Medulla oblongata (tissue), 1 donor: ENCODE data around the gene PKN1.

Source experiments
- DNase-seq: peaks from one replicate; pipeline ENCODE4 v3.0.0-alpha.2; 2015; ENCODE audit errors: extremely low spot score

The PKN1 gene

GRCh38 chr19:14406645-14407401 lies 26.3 kb upstream of the PKN1 start:
- no peak for DNase-seq

- no peak for DNase-seq
Measured at GRCh38 chr19:14407605-14408484, 25.3 kb upstream of the PKN1 start.

- no peak for DNase-seq
Measured at GRCh38 chr19:14408491-14409145, 24.5 kb upstream of the PKN1 start.

- DNase-seq: no peak
Measured at GRCh38 chr19:14409146-14410023, 23.7 kb upstream of the PKN1 start.

GRCh38 chr19:14410091-14411051 lies 22.7 kb upstream of the PKN1 start:
- DNase-seq: no peak

GRCh38 chr19:14411161-14411937 lies 21.8 kb upstream of the PKN1 start:
- no peak for DNase-seq

GRCh38 chr19:14411938-14412245 lies 21.2 kb upstream of the PKN1 start:
- DNase-seq: no peak

GRCh38 chr19:14412324-14412995 lies 20.6 kb upstream of the PKN1 start:
- no peak for DNase-seq

- DNase-seq: no peak
Measured at GRCh38 chr19:14412996-14413692, 20.0 kb upstream of the PKN1 start.

- DNase-seq: no peak
Measured at GRCh38 chr19:14413693-14414181, 19.4 kb upstream of the PKN1 start.

- no peak for DNase-seq
Measured at GRCh38 chr19:14414926-14415690, 18.0 kb upstream of the PKN1 start.

- no peak for DNase-seq
Measured at GRCh38 chr19:14416817-14417231, 16.3 kb upstream of the PKN1 start.

GRCh38 chr19:14418856-14419105 lies 14.3 kb upstream of the PKN1 start:
- no peak for DNase-seq

GRCh38 chr19:14419106-14419813 lies 13.8 kb upstream of the PKN1 start, which contains the start of gene DDX39A:
Gene DDX39A, minus strand, starts transcription at chr19:14419341. Its CDS starts 6,121 bp downstream, at chr19:14413220.
- DNase-seq: peak; percentile 99

- no peak for DNase-seq
Measured at GRCh38 chr19:14425696-14426138, 7.4 kb upstream of the PKN1 start.

GRCh38 chr19:14427461-14427860 lies 5.6 kb upstream of the PKN1 start:
- DNase-seq: no peak

GRCh38 chr19:14428882-14429416 lies 4.2 kb upstream of the PKN1 start:
- no peak for DNase-seq
